PC-3 (cell line): ENCODE measurements around the gene ANKRD10. TPM values are rescaled to one million over a fixed set of nuclear protein-coding genes. Genes with fewer than 3 reads are reported as not detected.

Experiments
- ATAC-seq: fragments of 200-7000 bp; cut with Tn5 transposase; 2 replicates; pipeline ENCODE4 v1.9.1; 2020; ENCODE audit warnings: mild to moderate bottlenecking, moderate library complexity
- BruUV-seq: library from RNA; stranded (reverse); fragments of 400-500 nt; replicated peaks from 2 replicates; lab custom pipeline; 2021; lab: Mats Ljungman, UMichigan
- CTCF ChIA-PET: fragments of 300-600 bp; sonication (Branson Sonifier 250); formaldehyde crosslinking; loops from one replicate; lab custom pipeline; 2022; ENCODE audit warnings: antibody characterized with exemption; lab: Charles Lee
- POLR2A ChIA-PET: fragments of 300-600 bp; sonication (Branson Sonifier 250); formaldehyde crosslinking; loops from one replicate; lab custom pipeline; 2022; ENCODE audit warnings: antibody characterized with exemption; ENCODE audit not compliant: unreplicated experiment; lab: Charles Lee
- DNase-seq: peaks from one replicate; pipeline ENCODE4 v3.0.0-alpha.2; 2015
- H2AFZ ChIP-seq: fragments of 300-600 bp; sonication (generic); 2 replicates; pipeline ENCODE4 v1.6.0; 2016; ENCODE audit warnings: antibody characterized with exemption, low read length
- H3F3A ChIP-seq: fragments of 300-600 bp; sonication (generic); one replicate; pipeline ENCODE4 v1.6.0; 2017; ENCODE audit warnings: antibody characterized with exemption, low read length, control low read depth, mild to moderate bottlenecking; ENCODE audit not compliant: unreplicated experiment
- H3K27ac ChIP-seq: fragments of 300-600 bp; sonication (generic); 2 replicates; pipeline ENCODE4 v1.5.1; 2016; ENCODE audit warnings: mild to moderate bottlenecking, low read length
- H3K27me3 ChIP-seq: fragments of 300-600 bp; sonication (generic); 2 replicates; pipeline ENCODE4 v1.6.1; 2016; ENCODE audit warnings: low read length, mixed read lengths
- H3K36me3 ChIP-seq: fragments of 300-600 bp; sonication (generic); 2 replicates; pipeline ENCODE4 v1.6.1; 2016; ENCODE audit warnings: low read depth, mixed run types, low read length, mixed read lengths
- H3K4me1 ChIP-seq: fragments of 300-600 bp; sonication (generic); 2 replicates; pipeline ENCODE4 v1.5.1; 2016; ENCODE audit warnings: low read length; ENCODE audit not compliant: insufficient read depth
- H3K4me2 ChIP-seq: fragments of 300-600 bp; sonication (generic); 2 replicates; pipeline ENCODE4 v1.6.0; 2016; ENCODE audit warnings: low read length
- H3K4me3 ChIP-seq: fragments of 300-600 bp; sonication (generic); 2 replicates; pipeline ENCODE4 v1.5.1; 2016; ENCODE audit warnings: mild to moderate bottlenecking, low read length, mixed read lengths
- H3K79me2 ChIP-seq: fragments of 300-600 bp; sonication (generic); 2 replicates; pipeline ENCODE4 v1.6.1; 2017; ENCODE audit warnings: low read length, mixed read lengths
- H3K9ac ChIP-seq: fragments of 300-600 bp; sonication (generic); 2 replicates; pipeline ENCODE4 v1.6.0; 2016; ENCODE audit warnings: mild to moderate bottlenecking, low read length
- H3K9me2 ChIP-seq: fragments of 300-600 bp; sonication (generic); replicated peaks from 2 replicates; pipeline ENCODE4 v1.6.1; 2016; ENCODE audit warnings: mixed run types, low read length, mixed read lengths
- H3K9me3 ChIP-seq: fragments of 300-600 bp; sonication (generic); 2 replicates; pipeline ENCODE4 v1.6.1; 2016; ENCODE audit warnings: low read length, mixed read lengths
- H4K20me1 ChIP-seq: fragments of 300-600 bp; sonication (generic); 2 replicates; pipeline ENCODE4 v1.6.1; 2016; ENCODE audit warnings: low read length, mixed read lengths
- EZH2 ChIP-seq: fragments of 300-600 bp; sonication (generic); IDR thresholded peaks from one replicate; pipeline ENCODE4 v1.6.1; 2017; ENCODE audit warnings: antibody characterized with exemption, mild to moderate bottlenecking, low read length; ENCODE audit not compliant: unreplicated experiment
- EZH2phosphoT487 ChIP-seq: fragments of 300-600 bp; sonication (generic); IDR thresholded peaks from 2 replicates; pipeline ENCODE4 v1.6.1; 2018; ENCODE audit warnings: mild to moderate bottlenecking, antibody characterized with exemption, low read length, borderline replicate concordance
- intact Hi-C: fragments of 100-400 bp; cut with micrococcal nuclease; formaldehyde crosslinking; loops from 2 replicates; pipeline ENCODE4 v1.9.0; 2023
- total RNA-seq: library from RNA; depleted of rRNA; stranded (reverse); fragments of >200 nt; gene quantifications from 2 replicates; pipeline ENCODE4 v1.2.3, GENCODE V29; 2014
- TF ChIP-seq, protein P1 (sequence below): fragments of 300-600 bp; sonication (generic); conservative IDR thresholded peaks from 2 replicates; pipeline ENCODE4 v1.5.1; 2017; ENCODE audit warnings: antibody characterized with exemption, low read depth, mild to moderate bottlenecking, low read length

Gene ANKRD10
- total RNA-seq, 1 experiment from 2014 or later = 60.2 TPM

DNA sequence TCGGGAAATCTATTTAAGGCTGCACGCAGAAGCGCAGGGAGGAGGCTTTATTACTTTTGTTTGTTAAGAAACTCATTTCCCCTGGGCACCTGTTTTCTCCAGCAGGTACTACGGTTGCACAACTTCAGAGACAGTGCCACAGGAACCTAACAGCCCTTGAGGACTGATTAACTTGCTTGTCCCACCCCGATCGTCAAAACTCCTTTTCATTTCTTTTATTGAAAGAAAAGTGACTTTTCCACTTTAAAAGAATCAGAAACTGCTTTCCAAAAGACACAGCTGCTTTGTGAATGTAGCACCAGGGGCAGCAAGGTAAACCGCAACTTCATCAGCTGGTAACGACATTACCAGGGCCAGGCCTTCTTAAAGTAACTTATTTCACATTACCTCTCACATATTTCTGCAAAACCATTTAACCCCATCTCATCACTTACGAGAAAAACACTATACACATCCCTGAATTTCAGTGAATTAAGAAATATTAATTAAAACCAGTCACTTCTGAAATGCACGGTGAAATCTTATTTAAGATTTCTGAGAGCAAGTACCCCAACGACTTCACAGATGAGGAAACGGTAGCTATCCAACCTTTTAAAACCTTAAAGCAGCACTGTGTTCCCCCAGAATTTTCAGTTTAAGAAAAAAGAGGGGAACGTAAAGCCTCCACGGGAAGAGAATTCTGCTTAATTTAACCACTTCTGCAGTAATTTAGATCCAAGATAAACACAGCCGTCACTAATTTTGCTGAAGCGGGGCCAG, 1.4 kb downstream of the ANKRD10 start:
- BruUV-seq = TSS peak; percentile 33
- peaks cover 49% of the 10 kb centered on the region for H4K20me1 ChIP-seq
- H3K9me3 ChIP-seq = no peaks in the 10 kb centered on the region
- intact Hi-C loops = loop anchor here (2.0 to 10.0 kb wide), 4 partner anchors 43 to 301 kb away; no protein-coding TSS in a partner anchor
- no peak for ATAC-seq
- no peaks in the 10 kb centered on the region for H3K9me2 ChIP-seq
- peak overlapping the region; percentile 87 for H3K4me2 ChIP-seq
- H3K36me3 ChIP-seq = peaks cover 15% of the 10 kb centered on the region
- TF ChIP-seq EZH2phosphoT487 (no peak), EZH2 (no peak)
- TF ChIP-seq, protein P1, sequence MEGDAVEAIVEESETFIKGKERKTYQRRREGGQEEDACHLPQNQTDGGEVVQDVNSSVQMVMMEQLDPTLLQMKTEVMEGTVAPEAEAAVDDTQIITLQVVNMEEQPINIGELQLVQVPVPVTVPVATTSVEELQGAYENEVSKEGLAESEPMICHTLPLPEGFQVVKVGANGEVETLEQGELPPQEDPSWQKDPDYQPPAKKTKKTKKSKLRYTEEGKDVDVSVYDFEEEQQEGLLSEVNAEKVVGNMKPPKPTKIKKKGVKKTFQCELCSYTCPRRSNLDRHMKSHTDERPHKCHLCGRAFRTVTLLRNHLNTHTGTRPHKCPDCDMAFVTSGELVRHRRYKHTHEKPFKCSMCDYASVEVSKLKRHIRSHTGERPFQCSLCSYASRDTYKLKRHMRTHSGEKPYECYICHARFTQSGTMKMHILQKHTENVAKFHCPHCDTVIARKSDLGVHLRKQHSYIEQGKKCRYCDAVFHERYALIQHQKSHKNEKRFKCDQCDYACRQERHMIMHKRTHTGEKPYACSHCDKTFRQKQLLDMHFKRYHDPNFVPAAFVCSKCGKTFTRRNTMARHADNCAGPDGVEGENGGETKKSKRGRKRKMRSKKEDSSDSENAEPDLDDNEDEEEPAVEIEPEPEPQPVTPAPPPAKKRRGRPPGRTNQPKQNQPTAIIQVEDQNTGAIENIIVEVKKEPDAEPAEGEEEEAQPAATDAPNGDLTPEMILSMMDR = no peak
- DNase-seq = peak; percentile 49
- H2AFZ ChIP-seq = no peak overlapping the region
- H3K79me2 ChIP-seq = peaks cover 60% of the 10 kb centered on the region
- H3F3A ChIP-seq = no peaks in the 10 kb centered on the region
- H3K9ac ChIP-seq = peak overlapping the region; percentile 97
- peak overlapping the region; percentile 84 for H3K27ac ChIP-seq
- CTCF ChIA-PET = interaction anchor here (0.6 kb wide), 1 partner anchor 43 kb away, joined by 3 read pairs; no protein-coding TSS in a partner anchor
- peak overlapping the region; percentile 98 for H3K4me3 ChIP-seq
- POLR2A ChIA-PET = no interaction called here
- no peaks in the 10 kb centered on the region for H3K27me3 ChIP-seq
- peaks cover 47% of the 10 kb centered on the region for H3K4me1 ChIP-seq

- TF ChIP-seq EZH2phosphoT487 = no peak
- no peak for TF ChIP-seq EZH2
- TF ChIP-seq, protein P1 = no peak
- Histone ChIP-seq H3K4me1 (peaks cover 55% of the 10 kb centered on the region), H3K9ac (peak overlapping the region; percentile 97), H3K36me3 (peaks cover 15% of the 10 kb centered on the region), H3K27me3 (no peaks in the 10 kb centered on the region), H3K9me3 (no peaks in the 10 kb centered on the region), H3K9me2 (no peaks in the 10 kb centered on the region), H3K79me2 (peaks cover 67% of the 10 kb centered on the region), H3F3A (peaks cover 3% of the 10 kb centered on the region), H2AFZ (no peak overlapping the region), H3K4me3 (peak overlapping the region; percentile 98), H3K4me2 (peak overlapping the region; percentile 87), H3K27ac (peak overlapping the region; percentile 84), H4K20me1 (peaks cover 49% of the 10 kb centered on the region)
- ChIA-PET POLR2A (interaction anchor here (0.7 kb wide), 1 partner anchor 200 kb away, joined by 4 read pairs; no protein-coding TSS in a partner anchor), CTCF (interaction anchor here (0.6 kb wide), 1 partner anchor 42 kb away, joined by 3 read pairs; no protein-coding TSS in a partner anchor)
- intact Hi-C loops = loop anchor here (10.0 kb wide), 2 partner anchors 242 to 302 kb away; no protein-coding TSS in a partner anchor
- ATAC-seq = no peak
- no TSS peak for BruUV-seq
- peak; percentile 35 for DNase-seq
Measured at GRCh38 chr13:110912651-110913051, 2.2 kb downstream of the ANKRD10 start.
